ENCODE measurements around the gene DTNA.
"Not testable (repeated sequence)": the region's sequence is repeated elsewhere in the genome, so short reads cannot be mapped to it uniquely, and the experiment has no call there.

- not testable (repeated sequence) for TF ChIP-seq ZBTB33 (IDR thresholded peaks at IDR 0.05; ENCODE audit: extremely low read depth, insufficient replicate concordance, low read length); ATF3 (IDR thresholded peaks at IDR 0.05); SP1 (IDR thresholded peaks at IDR 0.05; ENCODE audit: low read depth); EZH2 (IDR thresholded peaks at IDR 0.05); REST (IDR thresholded peaks at IDR 0.05; ENCODE audit: low read depth); SIN3A (IDR thresholded peaks at IDR 0.05; ENCODE audit: low read depth); CTCF (IDR thresholded peaks at IDR 0.05 in 2 of 3, conservative IDR thresholded peaks at IDR 0.05 in 1 of 3; ENCODE audit: borderline replicate concordance in 1 of 3, insufficient read depth in 1 of 3, low read depth in 2 of 3, low read length in 2 of 3); TCF7L2 (IDR thresholded peaks at IDR 0.05; ENCODE audit: borderline replicate concordance, extremely low read depth, insufficient read depth, insufficient read length); EGR1 (IDR thresholded peaks at IDR 0.05; ENCODE audit: low read depth); POLR2AphosphoS5 (IDR thresholded peaks at IDR 0.05; ENCODE audit: low read depth, low read length); POLR2A (IDR thresholded peaks at IDR 0.05; ENCODE audit: borderline replicate concordance, extremely low read depth, insufficient read depth, insufficient read length); ZFX (IDR thresholded peaks at IDR 0.05); MAX (IDR thresholded peaks at IDR 0.05)
These were observed 6.0 kb downstream of the DTNA start for GRCh38 chr18:34716111-34716510.

Data from HCT116 (cell line).